HUES6 (cell line): ENCODE measurements around the gene AOPEP.

Source experiments
- H3K27ac ChIP-seq: 2 replicates; pipeline ENCODE4 v1.7.0; 2013; ENCODE audit warnings: low read depth, mild to moderate bottlenecking, low read length, inconsistent platforms
- H3K27me3 ChIP-seq: 2 replicates; pipeline ENCODE4 v1.6.1; 2013; ENCODE audit warnings: low read length; ENCODE audit not compliant: control insufficient read depth, insufficient read depth
- H3K36me3 ChIP-seq: 2 replicates; pipeline ENCODE4 v1.6.1; 2013; ENCODE audit warnings: low read length; ENCODE audit not compliant: control insufficient read depth, insufficient read depth
- H3K4me1 ChIP-seq: 2 replicates; pipeline ENCODE4 v1.6.1; 2013; ENCODE audit warnings: low read length; ENCODE audit not compliant: control insufficient read depth, insufficient read depth
- H3K4me3 ChIP-seq: 2 replicates; pipeline ENCODE4 v1.5.1; 2013; ENCODE audit warnings: low read depth, low read length
- H3K9ac ChIP-seq: one replicate; pipeline ENCODE4 v1.6.1; 2013; ENCODE audit warnings: mild to moderate bottlenecking, low read length
- H3K9me3 ChIP-seq: 2 replicates; pipeline ENCODE4 v1.6.1; 2013; ENCODE audit warnings: low read depth, low read length; ENCODE audit not compliant: control insufficient read depth, insufficient read depth

The AOPEP gene

DNA sequence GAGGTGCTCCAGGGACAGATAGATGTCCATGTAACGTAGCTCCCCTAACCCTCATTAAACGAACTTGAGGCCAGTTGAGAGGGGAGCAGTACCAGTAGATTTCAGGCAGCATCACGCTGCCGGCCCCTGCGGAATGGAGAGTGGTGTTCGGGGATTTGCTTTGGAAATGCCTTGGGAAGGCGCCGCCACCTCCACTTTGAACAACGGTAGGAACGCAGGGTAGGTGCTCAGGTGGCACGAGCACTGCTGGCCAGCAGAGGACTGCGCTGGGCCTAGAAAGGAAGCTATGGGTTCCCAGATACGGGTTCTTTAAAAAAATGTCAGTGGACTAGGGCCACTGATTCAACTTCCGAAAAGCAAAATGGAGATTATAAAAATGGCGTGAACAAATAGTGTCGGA is 319.3 kb downstream of the AOPEP start:
- Histone ChIP-seq H3K4me1 (peaks cover 49% of the 10 kb centered on the region), H3K27me3 (peaks cover 16% of the 10 kb centered on the region), H3K9ac (no peak overlapping the region), H3K27ac (no peak overlapping the region), H3K9me3 (no peaks in the 10 kb centered on the region), H3K36me3 (no peaks in the 10 kb centered on the region), H3K4me3 (peak overlapping the region; percentile 52)

- peaks cover 16% of the 10 kb centered on the region for H3K27me3 ChIP-seq
- H3K36me3 ChIP-seq = no peaks in the 10 kb centered on the region
- no peak overlapping the region for H3K9ac ChIP-seq
- H3K27ac ChIP-seq = no peak overlapping the region
- peaks cover 49% of the 10 kb centered on the region for H3K4me1 ChIP-seq
- H3K9me3 ChIP-seq = no peaks in the 10 kb centered on the region
- H3K4me3 ChIP-seq = peak overlapping the region; percentile 36
Observed at GRCh38 chr9:95047452-95048224, 321.1 kb downstream of the AOPEP start.

DNA sequence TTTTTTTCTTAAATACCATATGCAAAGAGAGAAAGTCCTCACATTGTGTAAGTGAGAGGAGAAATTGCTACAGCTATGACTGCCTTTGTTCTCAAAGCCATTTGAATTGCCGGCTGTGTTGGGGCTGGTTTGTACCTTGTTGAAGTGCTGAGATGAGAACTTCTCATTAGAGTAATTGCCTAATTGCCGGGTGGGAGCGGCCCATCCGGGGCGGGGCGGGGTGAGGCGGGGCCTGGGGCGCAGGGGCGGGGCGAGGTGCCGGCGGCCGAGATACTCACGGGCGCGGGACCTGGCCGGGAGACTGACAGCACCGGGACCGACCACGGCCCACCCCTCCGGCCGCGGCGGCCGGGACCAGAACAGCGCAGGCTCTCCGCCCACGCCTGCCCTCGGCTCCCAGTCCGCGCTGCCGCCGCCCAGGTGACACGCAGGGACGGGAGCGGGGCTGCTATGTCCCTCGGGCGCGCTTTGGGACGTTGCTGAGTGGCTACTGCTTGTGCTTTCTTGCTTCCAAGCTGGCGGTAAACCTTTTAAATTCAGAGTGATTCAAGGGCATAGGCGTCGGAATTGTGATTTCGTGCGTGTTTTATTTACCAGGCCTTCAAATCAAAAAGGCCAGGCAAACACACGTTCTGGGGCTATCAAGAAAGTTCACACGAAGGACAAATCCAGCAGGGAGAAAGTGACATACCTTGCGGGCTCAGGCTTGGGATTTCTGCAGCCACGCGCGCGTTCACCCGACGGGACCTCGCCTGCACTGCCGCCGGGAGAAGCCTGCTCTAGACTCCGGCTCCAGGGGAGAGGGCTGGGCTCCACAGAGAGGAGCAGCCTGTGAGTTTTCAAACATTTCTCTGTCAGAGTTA is 322.0 kb downstream of the AOPEP start:
- no peak overlapping the region; the same call in 1 of the 2 replicates for H3K27ac ChIP-seq
- peaks cover 49% of the 10 kb centered on the region for H3K4me1 ChIP-seq
- peak overlapping the region; percentile 65 for H3K9ac ChIP-seq

GRCh38 chr9:95049761-95050160 is 323.3 kb downstream of the AOPEP start:
- peak overlapping the region; percentile 85; the same call in 1 of the 2 replicates for H3K4me3 ChIP-seq
- peaks cover 16% of the 10 kb centered on the region for H3K27me3 ChIP-seq
- H3K36me3 ChIP-seq = no peaks in the 10 kb centered on the region
- no peak overlapping the region for H3K27ac ChIP-seq
- H3K4me1 ChIP-seq = peaks cover 39% of the 10 kb centered on the region
- H3K9me3 ChIP-seq = no peaks in the 10 kb centered on the region
- H3K9ac ChIP-seq = no peak overlapping the region

More for the DNA sequence above, 322.0 kb downstream of the AOPEP start:
- no peaks in the 10 kb centered on the region for H3K36me3 ChIP-seq
- H3K27me3 ChIP-seq = peaks cover 16% of the 10 kb centered on the region
- peak overlapping the region; percentile 85 for H3K4me3 ChIP-seq
- no peaks in the 10 kb centered on the region for H3K9me3 ChIP-seq

GRCh38 chr9:95053611-95054570 is 327.4 kb downstream of the AOPEP start:
- Histone ChIP-seq H3K4me1 (peaks cover 40% of the 10 kb centered on the region), H3K27me3 (no peaks in the 10 kb centered on the region), H3K36me3 (no peaks in the 10 kb centered on the region), H3K9ac (no peak overlapping the region), H3K27ac (no peak overlapping the region), H3K4me3 (no peak overlapping the region), H3K9me3 (no peaks in the 10 kb centered on the region)

DNA sequence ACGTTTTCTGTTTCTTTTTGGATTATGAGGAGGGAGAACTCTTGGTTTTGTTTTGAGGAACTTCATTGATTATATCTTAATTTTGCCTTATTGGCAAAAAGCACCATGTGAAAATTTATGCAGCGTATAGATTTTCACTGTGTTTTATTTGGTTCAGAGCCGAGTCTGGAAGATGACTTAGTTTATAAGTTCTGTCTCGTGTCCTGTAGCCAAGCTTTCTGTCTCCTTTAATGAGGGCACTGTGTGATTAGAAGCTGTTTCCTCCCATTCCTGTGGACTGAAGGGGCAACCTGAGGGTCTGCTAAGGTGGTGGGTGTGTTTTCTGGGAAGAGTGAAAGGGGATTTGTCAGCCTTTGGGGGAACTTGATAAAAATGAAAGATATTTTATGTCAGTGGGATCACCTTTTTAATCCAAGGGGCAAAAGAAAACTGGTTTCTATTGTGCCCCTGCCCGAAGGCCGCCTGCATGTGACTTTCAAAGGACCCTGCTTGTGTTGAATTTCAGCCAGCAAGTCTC is 328.9 kb downstream of the AOPEP start:
- H3K36me3 ChIP-seq = no peaks in the 10 kb centered on the region
- no peak overlapping the region for H3K27ac ChIP-seq
- peaks cover 31% of the 10 kb centered on the region for H3K4me1 ChIP-seq
- no peak overlapping the region for H3K9ac ChIP-seq
- H3K27me3 ChIP-seq = no peaks in the 10 kb centered on the region
- H3K9me3 ChIP-seq = no peaks in the 10 kb centered on the region
- no peak overlapping the region for H3K4me3 ChIP-seq

- Histone ChIP-seq H3K9ac (no peak overlapping the region), H3K27me3 (no peaks in the 10 kb centered on the region), H3K4me1 (peaks cover 31% of the 10 kb centered on the region), H3K4me3 (no peak overlapping the region), H3K36me3 (no peaks in the 10 kb centered on the region), H3K9me3 (no peaks in the 10 kb centered on the region), H3K27ac (no peak overlapping the region)
Observed at GRCh38 chr9:95055851-95056551, 329.5 kb downstream of the AOPEP start.

GRCh38 chr9:95057101-95057500 is 330.6 kb downstream of the AOPEP start:
- H3K27me3 ChIP-seq = no peaks in the 10 kb centered on the region
- peaks cover 31% of the 10 kb centered on the region for H3K4me1 ChIP-seq
- no peaks in the 10 kb centered on the region for H3K9me3 ChIP-seq
- no peak overlapping the region for H3K9ac ChIP-seq
- no peak overlapping the region for H3K27ac ChIP-seq
- H3K4me3 ChIP-seq = no peak overlapping the region
- no peaks in the 10 kb centered on the region for H3K36me3 ChIP-seq

DNA sequence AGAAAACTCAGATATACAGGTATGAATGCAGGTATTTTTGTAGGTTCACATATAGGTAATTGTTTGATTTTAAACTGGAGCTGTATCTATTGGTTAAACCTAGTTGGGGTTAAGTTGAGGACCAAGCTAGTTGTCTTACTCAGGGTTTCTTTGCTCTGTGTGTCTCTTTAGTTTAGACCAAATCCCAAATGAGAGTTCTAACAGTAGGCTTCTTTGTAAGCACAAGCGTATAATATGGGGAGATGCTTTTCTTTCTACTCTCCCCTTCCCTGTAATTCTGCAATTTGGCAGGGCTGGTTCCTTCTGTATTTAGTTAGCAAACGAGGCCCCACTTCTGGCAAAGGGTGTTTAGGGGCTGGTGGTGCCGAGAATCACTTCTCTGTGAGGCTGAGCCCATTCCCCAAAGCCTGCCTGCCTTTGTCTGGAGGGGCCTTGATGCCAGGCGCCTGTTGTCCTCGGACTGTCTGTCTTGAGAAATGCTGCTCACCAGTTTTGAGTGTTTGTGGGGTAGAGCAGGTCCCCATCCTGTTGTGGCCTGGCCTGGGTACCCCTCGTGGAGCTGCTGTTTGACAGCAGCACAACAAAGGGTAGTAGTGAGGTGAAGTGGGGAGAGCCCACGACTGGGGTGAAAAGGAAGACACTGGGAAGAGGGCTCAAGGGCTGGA is 331.8 kb downstream of the AOPEP start:
- Histone ChIP-seq H3K36me3 (0 out of 2 replicates have a peak, but pooled peaks cover 5% of the 10 kb centered on the region), H3K27ac (no peak overlapping the region), H3K9me3 (no peaks in the 10 kb centered on the region), H3K9ac (no peak overlapping the region), H3K27me3 (no peaks in the 10 kb centered on the region), H3K4me1 (peaks cover 31% of the 10 kb centered on the region), H3K4me3 (no peak overlapping the region)
